CD4-positive, alpha-beta T cell (primary cell): Measurements from ENCODE around the gene PEX5. TPM values are rescaled to one million over a fixed set of nuclear protein-coding genes. Genes with fewer than 3 reads are reported as not detected.

Experiments used
- ATAC-seq: fragments of 200-7000 bp; cut with Tn5 transposase; one replicate; pipeline ENCODE4 v1.10.0; 2022; ENCODE audit warnings: mild to moderate bottlenecking; ENCODE audit not compliant: poor library complexity
- CTCF ChIA-PET: fragments of 350-600 bp; sonication (Branson Sonifier 250); formaldehyde crosslinking; loops from one replicate; lab custom pipeline; 2021; ENCODE audit warnings: antibody characterized with exemption, inconsistent platforms; lab: Charles Lee
- POLR2A ChIA-PET: fragments of 350-600 bp; sonication (Branson Sonifier 250); formaldehyde crosslinking; loops from one replicate; lab custom pipeline; 2021; ENCODE audit warnings: antibody characterized with exemption, inconsistent platforms; lab: Charles Lee
- DNase-seq, 14 experiments: peaks; one replicate each; pipeline ENCODE4 v3.0.0-alpha.2; 2013 to 2020; ENCODE audit warnings: mixed read lengths in 2 of 14
- H3K27ac ChIP-seq, 2 donors: one replicate each; pipeline versions ENCODE4 v1.5.1 to v1.7.0; 2013; ENCODE audit warnings: low read length in 2 of 2, low read depth in 1 of 2, mild to moderate bottlenecking in 1 of 2
- H3K27me3 ChIP-seq, 2 experiments: 1 replicate in 1 of 2; 2 replicates in 1 of 2; pipeline versions ENCODE4 v1.6.1 to v1.7.0; 2013; ENCODE audit warnings: low read length in 2 of 2, control low read depth in 1 of 2, mild to moderate bottlenecking in 1 of 2, moderate library complexity in 1 of 2; ENCODE audit not compliant: insufficient read depth in 2 of 2, control insufficient read depth in 1 of 2
- H3K36me3 ChIP-seq: one replicate; pipeline ENCODE4 v1.6.1; 2013; ENCODE audit warnings: low read length, control low read depth; ENCODE audit not compliant: insufficient read depth
- H3K4me1 ChIP-seq: one replicate; pipeline ENCODE4 v1.6.1; 2013; ENCODE audit warnings: low read length, control low read depth; ENCODE audit not compliant: insufficient read depth
- H3K4me3 ChIP-seq: one replicate; pipeline ENCODE4 v1.5.1; 2013; ENCODE audit warnings: mild to moderate bottlenecking, low read length, moderate library complexity
- H3K9me3 ChIP-seq, 2 experiments: 1 replicate in 1 of 2; 2 replicates in 1 of 2; pipeline versions ENCODE4 v1.6.1 to v1.7.0; 2013; ENCODE audit warnings: low read length in 2 of 2, mild to moderate bottlenecking in 2 of 2, control low read depth in 1 of 2, moderate library complexity in 1 of 2; ENCODE audit not compliant: control insufficient read depth in 1 of 2, insufficient read depth in 1 of 2
- H3K27ac Mint-ChIP-seq: one replicate; pipeline ENCODE4 v1.8.0; 2020; ENCODE audit warnings: mixed read lengths
- H3K27me3 Mint-ChIP-seq: one replicate; pipeline ENCODE4 v1.8.0; 2021; ENCODE audit warnings: mixed read lengths
- H3K36me3 Mint-ChIP-seq: one replicate; pipeline ENCODE4 v1.8.0; 2021; ENCODE audit warnings: low read depth, mixed read lengths
- H3K4me1 Mint-ChIP-seq: one replicate; pipeline ENCODE4 v1.8.0; 2021; ENCODE audit warnings: low read depth, mixed read lengths
- H3K4me3 Mint-ChIP-seq: one replicate; pipeline ENCODE4 v1.8.0; 2020; ENCODE audit warnings: mild to moderate bottlenecking, mixed read lengths
- H3K9me3 Mint-ChIP-seq: one replicate; pipeline ENCODE4 v1.8.0; 2020; ENCODE audit warnings: mixed read lengths
- CTCF ChIP-seq: fragments of 200-600 bp; IDR thresholded peaks from one replicate; pipeline ENCODE4 v1.8.0; 2022; ENCODE audit warnings: antibody characterized with exemption, mild to moderate bottlenecking
- intact Hi-C, 2 experiments: fragments of 100-400 bp; cut with DNase I in 1 of 2; cut with micrococcal nuclease in 1 of 2; formaldehyde crosslinking; loops; one replicate each; pipeline versions ENCODE4 v1.15.1 to v1.9.0; 2023 to 2025; cut with DNase I, micrococcal nuclease
- polyA plus RNA-seq, 2 donors: library from polyadenylated mRNA; unstranded; fragments of 120-200 nt; gene quantifications; one replicate each; pipeline ENCODE4 v1.2.1, GENCODE V29; 2013
- total RNA-seq, 174 experiments: library from RNA in 2 of 174; stranded (reverse) in 2 of 174; gene quantifications; one replicate each; pipeline ENCODE4 v1.2.3 and lab custom pipeline; 2021 to 2026

PEX5 gene
- 10 to 100 TPM; 22.9 TPM for total RNA-seq
- polyA plus RNA-seq (2013, experiment 1 of 2) = 18.1 TPM
- polyA plus RNA-seq (2013, experiment 2 of 2) = 18.0 TPM
- 15.7 to 107 (median 38.7) reads per million in 172 experiments for total RNA-seq (lab: John Stamatoyannopoulos, UW)

GRCh38 chr12:7189398-7190267 is at the start of gene PEX5:
Gene PEX5, plus strand, starts transcription at chr12:7189686. Its CDS starts 692 bp downstream, at chr12:7190378.
- H3K27ac ChIP-seq = peak within 1 kb of the TSS; percentile 91 to 93
- Mint-ChIP-seq H3K9me3 (no peaks in the 10 kb centered on the region), H3K27me3 (no peaks in the 10 kb centered on the region), H3K27ac (peak within 1 kb of the TSS; percentile 97), H3K4me3 (peak within 1 kb of the TSS; percentile 98), H3K36me3 (peaks cover 26% of the 10 kb centered on the region), H3K4me1 (peaks cover 52% of the 10 kb centered on the region)
- H3K36me3 ChIP-seq = peaks cover 5% of the 10 kb centered on the region
- H3K9me3 ChIP-seq = no peaks in the 10 kb centered on the region
- ChIA-PET CTCF (interaction anchor here (0.8 to 2.2 kb wide), 4 partner anchors 14 to 245 kb away, joined by 3 to 6 read pairs (median 3); partner anchors contain the start of gene LPCAT3), POLR2A (interaction anchor here (0.9 to 1.0 kb wide), 2 partner anchors 9 to 27 kb away, joined by 3 to 4 read pairs; no protein-coding TSS in a partner anchor)
- no peak for TF ChIP-seq CTCF
- intact Hi-C loops = loop anchor here (1.0 to 10.0 kb wide), 5 partner anchors 172 to 835 kb away; partner anchors contain the start of genes SPSB2 (in 2 of the 2), LPCAT3 (in 1 of the 2) and LRRC23 (in 1 of the 2)
- no peaks in the 10 kb centered on the region for H3K27me3 ChIP-seq
- ATAC-seq (peak; percentile 93), DNase-seq (peak; percentile 63 to 94 (median 80))
- peaks cover 27% of the 10 kb centered on the region for H3K4me1 ChIP-seq
- H3K4me3 ChIP-seq = peak within 1 kb of the TSS; percentile 91

GRCh38 chr12:7141351-7142005 is 48.0 kb upstream of the PEX5 start:
- H3K36me3 Mint-ChIP-seq = peaks cover 77% of the 10 kb centered on the region
- H3K27me3 Mint-ChIP-seq = no peaks in the 10 kb centered on the region
- no peak for TF ChIP-seq CTCF
- H3K4me1 Mint-ChIP-seq = no peaks in the 10 kb centered on the region
- Histone ChIP-seq H3K4me1 (no peaks in the 10 kb centered on the region), H3K27me3 (no peaks in the 10 kb centered on the region), H3K36me3 (peaks cover 63% of the 10 kb centered on the region), H3K9me3 (no peaks in the 10 kb centered on the region), H3K4me3 (no peak overlapping the region), H3K27ac (no peak overlapping the region)
- POLR2A ChIA-PET = no interaction called here
- intact Hi-C loops = loop anchor here (1.0 to 2.0 kb wide), 3 partner anchors 47 to 497 kb away; no protein-coding TSS in a partner anchor
- no peak overlapping the region for H3K4me3 Mint-ChIP-seq
- no peak overlapping the region for H3K27ac Mint-ChIP-seq
- CTCF ChIA-PET = interaction anchor here (0.6 to 1.6 kb wide), 3 partner anchors 16 to 48 kb away, joined by 3 to 6 read pairs (median 3); partner anchors contain the start of gene PEX5
- DNase-seq (no peak), ATAC-seq (no peak)
- no peaks in the 10 kb centered on the region for H3K9me3 Mint-ChIP-seq

- Histone ChIP-seq H3K9me3 (no peaks in the 10 kb centered on the region), H3K4me3 (no peak overlapping the region), H3K4me1 (no peaks in the 10 kb centered on the region), H3K27ac (no peak overlapping the region), H3K27me3 (no peaks in the 10 kb centered on the region), H3K36me3 (peaks cover 63% of the 10 kb centered on the region)
- POLR2A ChIA-PET = no interaction called here
- intact Hi-C loops = loop anchor here (1.0 to 2.0 kb wide), 3 partner anchors 46 to 496 kb away; no protein-coding TSS in a partner anchor
- ATAC-seq (peak; percentile 90), DNase-seq (peak; percentile 20 to 70 (median 48))
- Mint-ChIP-seq H3K27ac (no peak overlapping the region), H3K4me1 (no peaks in the 10 kb centered on the region), H3K27me3 (no peaks in the 10 kb centered on the region), H3K36me3 (peaks cover 77% of the 10 kb centered on the region), H3K9me3 (no peaks in the 10 kb centered on the region), H3K4me3 (no peak overlapping the region)
- CTCF ChIA-PET = interaction anchor here (0.6 to 1.6 kb wide), 3 partner anchors 17 to 47 kb away, joined by 3 to 6 read pairs (median 3); partner anchors contain the start of gene PEX5
- peak; percentile 48 for TF ChIP-seq CTCF
These were observed 47.3 kb upstream of the PEX5 start for GRCh38 chr12:7142056-7142644.
